T-helper 2 cell treated with Interferon-gamma antibody and Interleukin-4, amounts not matched to agents 100 ng/mL and 5 ng/mL, for 36 hours (primary cell): ENCODE results near the gene LRIG1. TPM values are rescaled to one million over a fixed set of nuclear protein-coding genes. Genes with fewer than 3 reads are reported as not detected.

Experiments
- intact Hi-C: fragments of 100-400 bp; cut with micrococcal nuclease; formaldehyde crosslinking; loops from one replicate; pipeline ENCODE4 v1.15.1; 2023
- total RNA-seq: library from RNA; stranded (reverse); gene quantifications from 2 replicates; pipeline ENCODE4 v1.2.3, GENCODE V29; 2022

The LRIG1 gene
- total RNA-seq: 33.9 and 34.2 TPM in 2 replicates

GRCh38 chr3:66500576-66501482 is at the start of gene LRIG1:
TSS of gene LRIG1 (minus strand) at chr3:66501022. CDS start at chr3:66500407, 615 bp downstream.
- intact Hi-C loops: loop anchor here (1.0 to 5.0 kb wide), 8 partner anchors 11 to 497 kb away; partner anchors contain the start of genes KBTBD8 and SLC25A26

- intact Hi-C loops: no loop called here
These were observed 44.0 kb upstream of the LRIG1 start for GRCh38 chr3:66544619-66545429.

DNA sequence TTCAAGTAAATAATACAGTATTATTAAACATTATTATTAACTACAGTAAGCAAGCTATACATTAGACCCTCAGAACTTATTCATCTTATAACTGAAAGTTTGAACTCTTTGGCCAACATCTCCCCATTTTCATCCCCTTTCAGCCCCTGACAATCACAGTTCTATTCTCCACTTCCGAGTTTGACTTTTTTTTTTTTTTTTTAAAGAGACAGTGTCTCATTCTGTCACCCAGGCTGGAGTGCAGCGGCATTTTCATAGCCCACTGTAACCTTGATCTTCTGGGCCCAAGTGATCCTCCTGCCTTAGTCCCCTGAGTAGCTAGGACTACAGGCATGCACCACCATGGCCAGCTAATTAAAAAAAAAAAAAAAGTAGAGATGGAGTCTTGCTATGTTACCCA is 41.3 kb upstream of the LRIG1 start:
- intact Hi-C loops: no loop called here

DNA sequence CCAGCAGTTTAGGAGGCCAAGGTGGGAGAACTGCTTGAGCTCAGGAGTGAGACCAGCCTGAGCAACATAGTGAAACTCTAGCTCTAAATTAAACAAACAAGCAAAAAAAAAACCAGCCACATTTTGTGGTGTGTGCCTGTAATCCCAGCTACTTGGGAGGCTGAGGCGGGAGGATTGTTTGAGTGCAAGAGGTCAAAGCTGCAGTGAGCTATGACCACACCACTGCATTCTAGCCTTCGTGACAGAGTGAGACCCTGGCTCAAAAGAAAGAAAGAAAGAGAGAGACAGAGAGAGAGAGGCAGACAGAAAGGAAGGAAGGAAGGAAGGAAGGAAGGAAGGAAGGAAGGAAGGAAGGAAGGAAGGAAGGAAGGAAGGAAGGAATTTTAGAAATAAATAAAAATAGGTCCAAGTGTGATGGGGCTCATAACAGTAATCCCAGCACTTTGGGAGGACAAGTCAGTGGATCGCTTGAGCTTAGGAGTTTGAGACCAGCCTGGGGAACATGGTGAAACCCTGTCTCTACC is 38.7 kb upstream of the LRIG1 start:
- intact Hi-C loops: no loop called here

- intact Hi-C loops: no loop called here
These were observed 37.6 kb upstream of the LRIG1 start for GRCh38 chr3:66538390-66538789.

- intact Hi-C loops: no loop called here
These were observed 36.9 kb upstream of the LRIG1 start for GRCh38 chr3:66537735-66538134.

DNA sequence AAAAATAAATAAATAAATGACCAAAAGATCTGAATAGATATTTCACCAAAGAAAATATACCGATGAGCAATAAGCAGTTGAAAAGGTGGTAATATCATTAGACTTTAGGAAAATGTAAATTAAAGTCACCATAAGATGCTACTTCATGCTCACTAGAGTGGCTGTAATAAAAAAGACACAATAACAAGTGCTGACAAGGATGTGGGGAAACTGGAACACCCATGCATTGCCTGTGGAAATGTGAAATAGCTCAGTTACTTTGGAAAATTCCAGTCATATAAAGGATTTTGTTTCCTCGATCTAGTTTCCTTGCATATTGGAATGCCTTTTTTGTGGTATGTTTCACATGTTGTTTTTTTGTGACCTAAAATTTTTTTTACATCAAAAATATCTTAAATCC is 36.0 kb upstream of the LRIG1 start:
- intact Hi-C loops: no loop called here

GRCh38 chr3:66534304-66534845 is 33.6 kb upstream of the LRIG1 start:
- intact Hi-C loops: no loop called here

GRCh38 chr3:66532613-66533012 is 31.8 kb upstream of the LRIG1 start:
- intact Hi-C loops: no loop called here

GRCh38 chr3:66532160-66532587 is 31.4 kb upstream of the LRIG1 start:
- intact Hi-C loops: no loop called here

DNA sequence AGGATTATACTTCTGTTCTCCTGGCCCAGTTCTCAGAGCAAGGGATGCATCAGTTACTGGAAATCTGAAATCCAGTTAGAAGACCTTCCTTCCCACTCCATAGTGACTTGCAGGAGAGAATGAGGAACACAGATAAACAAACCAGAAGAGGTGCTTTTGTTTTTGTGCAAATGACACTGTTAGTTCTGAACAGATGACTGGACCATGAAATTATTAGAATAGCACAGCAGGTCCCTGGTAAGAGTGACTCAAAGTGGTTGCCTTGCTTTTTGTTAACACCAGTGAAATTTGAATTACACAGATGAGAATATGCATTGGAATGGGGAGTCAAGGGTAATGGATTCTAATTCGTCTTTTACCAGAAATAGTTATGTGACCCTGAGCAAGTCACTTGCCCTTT is 30.4 kb upstream of the LRIG1 start:
- intact Hi-C loops: no loop called here

GRCh38 chr3:66527246-66527645 is 26.4 kb upstream of the LRIG1 start:
- intact Hi-C loops: no loop called here

GRCh38 chr3:66525771-66526170 is 24.9 kb upstream of the LRIG1 start:
- intact Hi-C loops: no loop called here

GRCh38 chr3:66520724-66521123 is 19.9 kb upstream of the LRIG1 start:
- intact Hi-C loops: no loop called here

- intact Hi-C loops: no loop called here
These were observed 17.8 kb upstream of the LRIG1 start for GRCh38 chr3:66518644-66519043.

- intact Hi-C loops: no loop called here
These were observed 17.3 kb upstream of the LRIG1 start for GRCh38 chr3:66518126-66518525.

GRCh38 chr3:66517241-66517640 is 16.4 kb upstream of the LRIG1 start:
- intact Hi-C loops: no loop called here

DNA sequence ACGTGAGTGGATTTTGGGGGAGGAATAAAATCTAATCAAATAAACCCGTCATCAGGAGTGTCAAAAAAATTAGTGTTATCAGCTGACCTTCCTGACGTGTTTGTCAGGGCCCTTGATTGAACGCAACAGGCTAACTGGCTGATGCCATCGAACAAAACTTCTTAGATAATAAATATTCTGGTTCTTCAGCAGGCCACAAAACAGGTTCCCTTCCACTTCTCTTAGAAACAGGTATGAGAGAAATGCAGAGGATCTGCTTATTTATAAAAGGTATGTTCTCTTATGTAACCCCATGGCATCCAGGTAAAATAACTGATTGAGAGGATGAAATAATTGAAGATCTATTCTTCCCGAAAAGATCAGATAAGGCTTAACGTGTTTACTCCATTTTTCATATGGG is 7.6 kb upstream of the LRIG1 start:
- intact Hi-C loops: no loop called here

GRCh38 chr3:66507423-66508260 is 6.8 kb upstream of the LRIG1 start:
- intact Hi-C loops: no loop called here

GRCh38 chr3:66506154-66506553 is 5.3 kb upstream of the LRIG1 start:
- intact Hi-C loops: no loop called here
